DND-41 (cell line): ENCODE data around the gene ACSM6.

Source experiments
- ATAC-seq: fragments of 200-7000 bp; cut with Tn5 transposase; 3 replicates; pipeline ENCODE4 v1.9.1; 2021; ENCODE audit warnings: low read depth; ENCODE audit not compliant: insufficient read depth
- DNase-seq: peaks from one replicate; pipeline ENCODE4 v3.0.0-alpha.2; 2020
- H2AFZ ChIP-seq: 2 replicates; pipeline ENCODE4 v1.6.0; 2012; ENCODE audit warnings: low read depth, low read length
- H3K27ac ChIP-seq: 2 replicates; pipeline ENCODE4 v1.5.1; 2012; ENCODE audit warnings: low read length, inconsistent platforms
- H3K27me3 ChIP-seq: fragments of 200-600 bp; sonication (generic); 2 replicates; pipeline ENCODE4 v1.6.0; 2012; ENCODE audit warnings: low read length, mild to moderate bottlenecking, inconsistent platforms; ENCODE audit not compliant: insufficient read depth, poor library complexity
- H3K36me3 ChIP-seq: 2 replicates; pipeline ENCODE4 v1.5.1; 2012; ENCODE audit warnings: low read length, inconsistent platforms; ENCODE audit not compliant: insufficient read depth
- H3K4me1 ChIP-seq: 2 replicates; pipeline ENCODE4 v1.5.1; 2012; ENCODE audit warnings: mild to moderate bottlenecking, low read length; ENCODE audit not compliant: insufficient read depth
- H3K4me2 ChIP-seq: 2 replicates; pipeline ENCODE4 v1.6.0; 2012; ENCODE audit warnings: mild to moderate bottlenecking, moderate library complexity, low read length, inconsistent platforms; ENCODE audit not compliant: insufficient read depth
- H3K4me3 ChIP-seq, 2 experiments: fragments of 200-600 bp in 1 of 2; shearing (Covaris generic) in 1 of 2; 2 replicates each; pipeline ENCODE4 v1.5.1; 2012 to 2016; ENCODE audit warnings: inconsistent platforms in 2 of 2, low read length in 2 of 2, mild to moderate bottlenecking in 2 of 2, low read depth in 1 of 2, moderate library complexity in 1 of 2
- H3K79me2 ChIP-seq: 2 replicates; pipeline ENCODE4 v1.6.0; 2012; ENCODE audit warnings: low read length, inconsistent platforms; ENCODE audit not compliant: insufficient read depth
- H3K9ac ChIP-seq: 2 replicates; pipeline ENCODE4 v1.6.0; 2012; ENCODE audit warnings: low read depth, mild to moderate bottlenecking, inconsistent platforms, low read length, moderate library complexity
- H3K9me3 ChIP-seq: 2 replicates; pipeline ENCODE4 v1.5.1; 2012; ENCODE audit warnings: low read length, moderate library complexity, mild to moderate bottlenecking, inconsistent platforms; ENCODE audit not compliant: insufficient read depth, severe bottlenecking
- H4K20me1 ChIP-seq: 2 replicates; pipeline ENCODE4 v1.6.0; 2012; ENCODE audit warnings: low read length; ENCODE audit not compliant: insufficient read depth
- CTCF ChIP-seq: IDR thresholded peaks from 2 replicates; pipeline ENCODE4 v1.5.1; 2012; ENCODE audit warnings: borderline replicate concordance, low read length, moderate library complexity, mild to moderate bottlenecking; ENCODE audit not compliant: poor library complexity, severe bottlenecking; ENCODE audit errors: extremely low read depth
- EZH2 ChIP-seq: IDR thresholded peaks from 3 replicates; pipeline ENCODE4 v1.6.1; 2012; ENCODE audit warnings: borderline replicate concordance, low read depth, mild to moderate bottlenecking, moderate library complexity, low read length, inconsistent platforms; ENCODE audit not compliant: severe bottlenecking

The ACSM6 gene

GRCh38 chr10:95171336-95171735, 22.7 kb upstream of the ACSM6 start:
- H3K27me3 ChIP-seq = no peaks in the 10 kb centered on the region
- H3K4me1 ChIP-seq = no peaks in the 10 kb centered on the region
- no peaks in the 10 kb centered on the region for H3K36me3 ChIP-seq
- no peaks in the 10 kb centered on the region for H3K9me3 ChIP-seq
- TF ChIP-seq EZH2 (no peak), CTCF (no peak)
- H3K79me2 ChIP-seq = no peaks in the 10 kb centered on the region
- ATAC-seq (no peak), DNase-seq (no peak)
- H3K27ac ChIP-seq = no peak overlapping the region
- no peak overlapping the region for H2AFZ ChIP-seq
- H3K9ac ChIP-seq = no peak overlapping the region
- H3K4me2 ChIP-seq = no peak overlapping the region
- no peak overlapping the region for H3K4me3 ChIP-seq
- H4K20me1 ChIP-seq = no peaks in the 10 kb centered on the region

- Histone ChIP-seq H2AFZ (no peak overlapping the region), H3K9me3 (no peaks in the 10 kb centered on the region), H3K9ac (no peak overlapping the region), H3K27ac (no peak overlapping the region), H3K4me2 (no peak overlapping the region), H3K36me3 (no peaks in the 10 kb centered on the region), H3K79me2 (no peaks in the 10 kb centered on the region), H3K4me3 (no peak overlapping the region), H3K27me3 (no peaks in the 10 kb centered on the region), H4K20me1 (no peaks in the 10 kb centered on the region), H3K4me1 (no peaks in the 10 kb centered on the region)
- TF ChIP-seq CTCF (no peak), EZH2 (no peak)
- ATAC-seq = no peak
- DNase-seq = no peak
Measured at GRCh38 chr10:95172851-95173250, 21.2 kb upstream of the ACSM6 start.

GRCh38 chr10:95176101-95176500, 17.9 kb upstream of the ACSM6 start:
- H3K27me3 ChIP-seq = no peaks in the 10 kb centered on the region
- H2AFZ ChIP-seq = no peak overlapping the region
- TF ChIP-seq CTCF (no peak), EZH2 (no peak)
- no peak overlapping the region for H3K9ac ChIP-seq
- DNase-seq (no peak), ATAC-seq (no peak)
- no peak overlapping the region for H3K27ac ChIP-seq
- H3K36me3 ChIP-seq = no peaks in the 10 kb centered on the region
- no peak overlapping the region for H3K4me3 ChIP-seq
- no peaks in the 10 kb centered on the region for H3K4me1 ChIP-seq
- no peak overlapping the region for H3K4me2 ChIP-seq
- no peaks in the 10 kb centered on the region for H4K20me1 ChIP-seq
- H3K79me2 ChIP-seq = no peaks in the 10 kb centered on the region
- H3K9me3 ChIP-seq = no peaks in the 10 kb centered on the region

GRCh38 chr10:95177429-95177828, 16.6 kb upstream of the ACSM6 start:
- H3K4me2 ChIP-seq = no peak overlapping the region
- H3K9me3 ChIP-seq = no peaks in the 10 kb centered on the region
- H3K27ac ChIP-seq = no peak overlapping the region
- no peaks in the 10 kb centered on the region for H3K27me3 ChIP-seq
- no peaks in the 10 kb centered on the region for H3K36me3 ChIP-seq
- H3K9ac ChIP-seq = no peak overlapping the region
- no peaks in the 10 kb centered on the region for H3K4me1 ChIP-seq
- TF ChIP-seq CTCF = no peak
- TF ChIP-seq EZH2 = no peak
- H2AFZ ChIP-seq = no peak overlapping the region
- ATAC-seq = no peak
- H3K4me3 ChIP-seq = no peak overlapping the region
- no peak for DNase-seq
- H3K79me2 ChIP-seq = no peaks in the 10 kb centered on the region
- no peaks in the 10 kb centered on the region for H4K20me1 ChIP-seq
